ENCODE measurements around the gene DCX. TPM values are rescaled to one million over a fixed set of nuclear protein-coding genes. Genes with fewer than 3 reads are reported as not detected.

Gene DCX
- total RNA-seq, 2 donors from 2014 or later: under 0.01 TPM; not detected in 1

DNA sequence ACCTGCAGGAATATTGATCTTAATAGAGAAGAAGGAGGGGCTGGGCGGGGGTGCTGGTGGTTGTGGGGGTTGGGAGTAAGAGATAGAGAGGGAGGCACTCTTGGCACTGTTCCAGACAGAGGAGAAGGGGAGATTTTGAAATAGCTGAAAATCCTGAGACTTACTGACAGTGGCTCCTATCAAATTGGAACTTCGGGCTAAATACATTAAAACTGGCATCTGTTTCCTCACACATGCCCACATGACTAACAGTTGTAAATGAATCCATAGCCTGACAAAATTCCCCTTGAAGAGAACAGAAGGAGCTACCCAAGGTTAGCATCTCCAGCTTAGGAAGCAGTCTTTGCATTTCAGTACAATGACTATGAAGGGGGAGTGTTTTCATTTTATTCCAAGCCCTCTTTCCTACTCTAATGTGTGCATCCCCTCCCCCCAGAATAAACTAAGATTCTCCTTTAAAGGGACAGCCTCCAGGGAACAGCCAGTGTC lies 1.4 kb downstream of the DCX start:
- no peaks in the 10 kb centered on the region for H3K27me3 ChIP-seq
- H3K4me1 ChIP-seq: no peaks in the 10 kb centered on the region
- H3K36me3 ChIP-seq (replicated peaks in 1 of 2; ENCODE audit: insufficient read depth in 1 of 2, low read depth in 2 of 2): no peaks in the 10 kb centered on the region
- DNase-seq (no peak), ATAC-seq (no peak)
- H3K27ac ChIP-seq: no peak overlapping the region
- 4% methylated on average over 2 of the region's 2 CpGs for WGBS, 2 donors
- H3K9me3 ChIP-seq: no peaks in the 10 kb centered on the region
- intact Hi-C loops (cut with DNase I): no loop called here
- no peak overlapping the region for H3K4me3 ChIP-seq
- TF ChIP-seq, protein P1, sequence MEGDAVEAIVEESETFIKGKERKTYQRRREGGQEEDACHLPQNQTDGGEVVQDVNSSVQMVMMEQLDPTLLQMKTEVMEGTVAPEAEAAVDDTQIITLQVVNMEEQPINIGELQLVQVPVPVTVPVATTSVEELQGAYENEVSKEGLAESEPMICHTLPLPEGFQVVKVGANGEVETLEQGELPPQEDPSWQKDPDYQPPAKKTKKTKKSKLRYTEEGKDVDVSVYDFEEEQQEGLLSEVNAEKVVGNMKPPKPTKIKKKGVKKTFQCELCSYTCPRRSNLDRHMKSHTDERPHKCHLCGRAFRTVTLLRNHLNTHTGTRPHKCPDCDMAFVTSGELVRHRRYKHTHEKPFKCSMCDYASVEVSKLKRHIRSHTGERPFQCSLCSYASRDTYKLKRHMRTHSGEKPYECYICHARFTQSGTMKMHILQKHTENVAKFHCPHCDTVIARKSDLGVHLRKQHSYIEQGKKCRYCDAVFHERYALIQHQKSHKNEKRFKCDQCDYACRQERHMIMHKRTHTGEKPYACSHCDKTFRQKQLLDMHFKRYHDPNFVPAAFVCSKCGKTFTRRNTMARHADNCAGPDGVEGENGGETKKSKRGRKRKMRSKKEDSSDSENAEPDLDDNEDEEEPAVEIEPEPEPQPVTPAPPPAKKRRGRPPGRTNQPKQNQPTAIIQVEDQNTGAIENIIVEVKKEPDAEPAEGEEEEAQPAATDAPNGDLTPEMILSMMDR (IDR thresholded peaks at IDR 0.05): no peak
- no peak for TF ChIP-seq POLR2A (IDR thresholded peaks at IDR 0.05)

DNA sequence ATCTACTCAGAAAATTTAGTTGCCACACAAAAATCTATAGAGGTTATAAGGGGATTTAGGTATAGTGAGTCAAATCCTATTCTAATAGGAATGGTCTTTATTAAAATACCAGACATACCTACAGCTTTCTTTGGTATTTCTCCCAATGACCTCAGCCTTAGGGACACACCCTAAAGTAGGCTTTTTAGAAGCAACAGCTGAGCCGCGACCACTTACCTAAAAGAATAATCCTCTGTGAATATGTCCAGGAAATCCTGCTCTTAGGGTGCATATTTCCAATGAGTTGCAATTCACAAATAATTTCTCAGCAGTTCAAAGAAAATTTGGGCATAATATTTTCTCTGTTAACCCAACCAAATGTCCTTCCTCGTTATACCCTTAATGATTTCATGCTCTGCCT lies 2.7 kb downstream of the DCX start:
- intact Hi-C loops (cut with DNase I): no loop called here
- H3K27me3 ChIP-seq: no peaks in the 10 kb centered on the region

DNA sequence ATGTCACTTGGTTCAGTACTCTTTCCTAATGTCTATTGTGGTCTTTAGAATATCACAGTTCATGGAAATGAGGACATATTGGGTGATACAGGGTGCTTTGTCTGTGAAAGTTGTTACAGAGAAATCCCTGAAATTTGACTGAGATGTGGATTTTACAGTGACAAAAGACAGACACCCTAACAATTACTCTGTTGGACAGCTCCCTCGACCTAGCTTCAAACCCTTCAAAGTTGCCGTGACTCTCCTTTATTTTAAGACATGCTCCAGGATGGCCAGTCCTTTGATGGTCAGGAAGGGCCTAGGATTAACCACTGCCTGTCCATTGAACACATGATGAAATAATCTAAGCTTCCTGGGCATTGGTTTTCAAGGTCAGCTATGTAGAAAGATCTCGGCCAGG lies 4.0 kb downstream of the DCX start:
- TF ChIP-seq, protein P1 (IDR thresholded peaks at IDR 0.05): no peak
- no peak for TF ChIP-seq POLR2A (IDR thresholded peaks at IDR 0.05)
- no peaks in the 10 kb centered on the region for H3K27me3 ChIP-seq
- H3K36me3 ChIP-seq (replicated peaks in 1 of 2; ENCODE audit: insufficient read depth in 1 of 2, low read depth in 2 of 2): no peaks in the 10 kb centered on the region
- intact Hi-C loops (cut with DNase I): no loop called here
- 31% methylated on average over 3 of the region's 3 CpGs; no CpG with 5 or more reads in 1 of the 2 donors for WGBS, 2 donors
- no peak overlapping the region for H3K4me3 ChIP-seq
- ATAC-seq: no peak
- no peaks in the 10 kb centered on the region for H3K4me1 ChIP-seq
- DNase-seq: no peak
- no peaks in the 10 kb centered on the region for H3K9me3 ChIP-seq
- H3K27ac ChIP-seq: no peak overlapping the region

More for the DNA sequence above, 2.7 kb downstream of the DCX start:
- no peaks in the 10 kb centered on the region for H3K4me1 ChIP-seq
- no peak for TF ChIP-seq POLR2A (IDR thresholded peaks at IDR 0.05)
- TF ChIP-seq, protein P1 (IDR thresholded peaks at IDR 0.05): no peak
- H3K36me3 ChIP-seq (replicated peaks in 1 of 2; ENCODE audit: insufficient read depth in 1 of 2, low read depth in 2 of 2): no peaks in the 10 kb centered on the region
- ATAC-seq (no peak), DNase-seq (no peak)
- no peak overlapping the region for H3K27ac ChIP-seq
- H3K9me3 ChIP-seq: no peaks in the 10 kb centered on the region
- H3K4me3 ChIP-seq: no peak overlapping the region
- WGBS, 2 donors: 81 to 84% methylated on average over 3 of the region's 3 CpGs

DNA sequence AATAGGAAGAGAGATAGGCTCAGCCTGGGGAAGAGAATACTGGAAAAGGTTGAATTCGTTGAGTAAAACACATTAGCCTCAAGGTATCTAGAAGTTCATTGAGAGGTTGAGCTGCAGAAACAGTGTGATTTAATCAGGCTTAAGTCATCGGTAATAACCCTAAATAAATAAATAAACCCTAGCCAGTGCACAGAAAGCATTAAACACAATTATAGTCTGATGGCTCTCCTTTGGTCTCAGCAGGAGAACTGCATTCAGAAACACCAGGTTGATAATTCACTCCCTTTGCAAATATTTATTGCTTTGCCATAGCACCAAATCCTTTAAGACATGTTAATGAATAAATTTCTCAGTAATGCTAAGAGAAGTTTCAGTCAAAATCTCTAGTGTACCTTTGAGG lies 9.6 kb downstream of the DCX start:
- no peaks in the 10 kb centered on the region for H3K27me3 ChIP-seq
- 21 to 28% methylated on average over 2 of the region's 2 CpGs for WGBS, 2 donors
- H3K4me1 ChIP-seq: no peaks in the 10 kb centered on the region
- no peak for ATAC-seq
- TF ChIP-seq, protein P1 (IDR thresholded peaks at IDR 0.05): no peak
- TF ChIP-seq POLR2A (IDR thresholded peaks at IDR 0.05): no peak
- H3K36me3 ChIP-seq (replicated peaks in 1 of 2; ENCODE audit: insufficient read depth in 1 of 2, low read depth in 2 of 2): no peaks in the 10 kb centered on the region
- H3K9me3 ChIP-seq: no peaks in the 10 kb centered on the region
- no peak overlapping the region for H3K27ac ChIP-seq
- H3K4me3 ChIP-seq: no peak overlapping the region
- intact Hi-C loops (cut with DNase I): no loop called here
- no peak for DNase-seq

DNA sequence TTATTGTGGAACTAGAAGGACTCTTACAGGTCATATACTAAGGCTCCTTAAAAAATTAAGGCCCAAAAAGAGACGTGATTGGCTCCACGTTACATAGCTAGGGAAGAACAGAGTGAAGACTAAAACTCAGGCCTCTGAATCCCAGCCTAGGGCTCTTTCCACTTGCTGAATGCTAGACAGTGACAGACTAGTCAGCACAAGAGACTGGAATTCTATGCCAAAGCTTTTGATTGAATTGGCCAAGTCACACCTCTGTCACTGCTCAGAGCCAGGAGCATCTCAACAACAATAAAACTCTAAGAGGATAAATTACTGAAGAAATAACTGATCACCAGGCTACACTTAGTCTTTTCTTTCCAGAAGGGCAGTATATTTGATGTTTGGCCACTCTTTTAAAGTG lies 16.8 kb downstream of the DCX start:
- ATAC-seq: no peak

More for the DNA sequence above, 16.8 kb downstream of the DCX start:
- Histone ChIP-seq H3K36me3 (replicated peaks in 1 of 2; ENCODE audit: insufficient read depth in 1 of 2, low read depth in 2 of 2) (no peaks in the 10 kb centered on the region), H3K9me3 (no peaks in the 10 kb centered on the region), H3K4me1 (no peaks in the 10 kb centered on the region), H3K27ac (no peak overlapping the region), H3K27me3 (no peaks in the 10 kb centered on the region), H3K4me3 (no peak overlapping the region)
- TF ChIP-seq, protein P1 (IDR thresholded peaks at IDR 0.05): no peak
- no peak for TF ChIP-seq POLR2A (IDR thresholded peaks at IDR 0.05)
- intact Hi-C loops (cut with DNase I): no loop called here
- WGBS, 2 donors: 93 to 100% methylated on average over 2 of the region's 2 CpGs
- DNase-seq: no peak

Data from body of pancreas (tissue), 4 donors.